ENCODE results near the gene PITX1.

PITX1 gene

GRCh38 chr5:135061001-135061400 lies 27.0 kb upstream of the PITX1 start:
- DNase-seq (ENCODE audit: extremely low read depth, low read depth) = no peak
- no peak for TF ChIP-seq CTCF (IDR thresholded peaks at IDR 0.05; ENCODE audit: low read depth, low read length)

DNA sequence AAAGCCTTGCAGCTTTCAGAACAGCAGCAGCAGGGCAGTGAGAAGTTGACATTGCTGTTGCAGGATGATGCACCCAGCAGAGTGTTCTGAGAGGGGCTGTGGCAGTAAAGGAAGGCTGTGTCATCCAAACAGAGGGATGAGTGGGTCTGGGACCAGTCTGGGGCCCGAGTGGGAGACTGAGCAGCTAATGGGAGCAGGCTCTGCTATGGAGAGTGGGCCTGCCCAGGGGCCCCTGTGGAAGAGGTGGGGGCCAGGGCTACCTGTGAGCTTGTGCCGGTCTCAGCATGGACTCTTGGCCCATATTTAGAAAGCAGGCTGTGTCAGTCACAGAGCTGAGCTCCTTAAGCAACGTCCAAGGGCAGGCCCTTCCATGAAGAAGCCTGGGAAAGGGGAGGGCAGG lies 26.0 kb upstream of the PITX1 start:
- TF ChIP-seq CTCF (IDR thresholded peaks at IDR 0.05; ENCODE audit: low read depth, low read length) = no peak
- DNase-seq (ENCODE audit: extremely low read depth, low read depth) = no peak

DNA sequence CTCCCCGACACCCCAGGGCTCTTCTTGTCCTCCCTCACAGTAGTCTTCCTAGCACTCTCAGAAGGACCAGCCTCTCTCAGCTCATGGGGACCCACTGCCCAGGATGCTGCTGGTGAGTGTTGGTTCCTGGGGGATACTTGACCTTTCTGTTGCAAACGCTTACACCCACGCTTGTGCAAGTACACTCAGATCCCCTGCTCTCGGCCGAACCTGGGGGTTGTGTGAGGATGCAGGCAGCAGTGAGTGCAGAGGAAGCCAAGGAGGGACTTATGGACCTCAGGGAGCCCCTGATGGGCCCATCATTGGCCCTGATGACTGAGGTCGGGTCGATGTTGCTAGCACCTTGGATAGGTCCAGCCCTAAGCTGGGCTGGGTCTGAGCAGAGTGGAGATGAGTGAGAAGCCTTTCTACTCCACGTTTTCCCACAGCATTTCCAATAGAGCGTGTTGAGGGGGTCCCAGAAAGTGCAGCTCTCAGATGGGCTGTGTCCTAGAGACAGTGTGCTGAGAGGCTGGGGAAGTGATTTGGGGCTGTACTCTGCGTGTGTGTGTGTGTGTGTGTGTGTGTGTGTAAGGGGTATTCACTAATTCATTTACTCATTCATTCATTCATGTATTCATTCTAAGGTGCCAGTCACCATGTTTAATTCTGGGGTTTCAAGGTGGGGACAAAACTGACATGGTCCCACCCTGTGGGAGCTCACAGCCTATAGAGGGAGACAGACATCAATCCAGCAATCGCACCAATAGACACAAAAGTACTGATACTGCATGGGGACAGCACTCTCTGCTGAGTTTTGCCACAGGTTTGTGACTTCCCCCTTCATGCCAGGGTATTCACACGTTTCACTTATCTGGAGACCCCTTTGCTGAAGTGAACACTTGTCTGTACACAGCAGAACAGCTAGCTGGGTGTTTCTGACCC lies 25.2 kb upstream of the PITX1 start:
- TF ChIP-seq CTCF (IDR thresholded peaks at IDR 0.05; ENCODE audit: low read depth, low read length) = no peak; the same call in 1 of the 2 replicates
- DNase-seq (ENCODE audit: extremely low read depth, low read depth) = no peak

DNA sequence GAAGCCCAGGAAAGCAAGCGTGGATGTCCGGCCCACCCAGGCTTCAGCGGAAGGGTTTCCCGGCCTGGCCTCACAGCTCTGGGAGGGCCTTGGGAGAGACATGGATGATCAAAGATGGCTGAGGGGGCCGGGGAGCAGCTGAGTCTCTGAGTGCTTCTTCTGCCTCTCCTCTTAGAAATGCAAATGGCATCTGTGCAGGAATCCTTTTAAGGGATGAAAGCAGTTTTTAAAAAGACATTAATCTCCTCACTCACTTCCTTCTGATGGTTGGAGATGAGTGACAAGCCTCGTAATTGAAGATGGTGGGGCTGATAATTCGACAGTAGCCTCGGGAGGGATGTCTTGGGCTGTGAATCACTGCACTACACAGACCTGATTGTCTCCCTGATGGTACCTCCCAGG lies 24.3 kb upstream of the PITX1 start:
- DNase-seq (ENCODE audit: extremely low read depth, low read depth) = no peak

DNA sequence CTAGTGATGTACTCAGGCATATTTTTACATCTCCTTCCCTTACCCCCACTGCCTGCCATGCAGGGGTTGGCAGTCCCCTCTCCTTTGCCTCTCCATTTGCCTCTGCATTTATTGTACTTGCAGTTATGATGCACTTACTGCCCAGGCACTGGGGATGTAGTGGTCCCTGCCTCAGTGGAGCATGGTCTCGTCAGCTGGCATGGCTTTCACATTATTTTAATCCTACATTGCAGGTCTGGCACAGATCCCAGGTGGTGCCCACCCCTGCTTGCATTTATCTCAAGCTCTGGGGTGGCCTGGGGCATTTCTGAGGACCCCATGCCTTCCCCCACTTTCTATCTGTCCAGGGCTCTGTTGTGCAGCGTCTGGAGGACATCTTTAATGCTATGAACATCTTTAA lies 23.2 kb upstream of the PITX1 start:
- DNase-seq (ENCODE audit: extremely low read depth, low read depth) = no peak
- TF ChIP-seq CTCF (IDR thresholded peaks at IDR 0.05; ENCODE audit: low read depth, low read length) = no peak

More for the DNA sequence above, 24.3 kb upstream of the PITX1 start:
- TF ChIP-seq CTCF (IDR thresholded peaks at IDR 0.05; ENCODE audit: low read depth, low read length) = no peak

- no peak for TF ChIP-seq CTCF (IDR thresholded peaks at IDR 0.05; ENCODE audit: low read depth, low read length)
- DNase-seq (ENCODE audit: extremely low read depth, low read depth) = no peak
These were observed 22.4 kb upstream of the PITX1 start for GRCh38 chr5:135056316-135057030.

DNA sequence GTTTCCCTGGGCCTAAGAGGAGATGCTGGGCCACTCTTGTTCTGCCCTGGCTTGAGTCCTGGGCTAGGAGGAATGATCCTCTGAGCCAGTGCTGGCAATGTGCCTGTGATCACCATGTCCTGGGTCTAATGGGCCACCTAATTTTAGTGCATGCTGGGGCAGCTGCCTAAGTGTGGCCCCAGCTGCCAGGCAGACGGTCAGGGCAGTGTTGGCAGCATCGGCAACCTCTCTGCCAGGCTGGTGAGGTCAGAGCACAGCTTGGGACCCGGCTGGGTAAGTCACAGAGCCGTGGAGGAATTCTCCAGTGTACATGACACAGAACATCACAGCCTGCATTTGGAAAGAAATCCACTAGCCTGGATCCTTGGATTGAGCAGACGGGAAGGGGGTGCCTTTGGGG lies 21.4 kb upstream of the PITX1 start:
- no peak for TF ChIP-seq CTCF (IDR thresholded peaks at IDR 0.05; ENCODE audit: low read depth, low read length)
- no peak for DNase-seq (ENCODE audit: extremely low read depth, low read depth)
